Activated CD8-positive, alpha-beta memory T cell treated with anti-CD3 and anti-CD28 coated beads, Interleukin-2, amount 50 U/mL, for 4 hours (primary cell): ENCODE measurements around the gene SWI5.

Experiments used
- DNase-seq: peaks from one replicate; pipeline ENCODE4 v3.0.0-alpha.2; 2020

SWI5 gene

GRCh38 chr9:128252317-128253139 is 23.5 kb upstream of the SWI5 start:
- DNase-seq: no peak

GRCh38 chr9:128253140-128253990 is 22.7 kb upstream of the SWI5 start:
- no peak for DNase-seq

- DNase-seq: no peak
These were observed 22.1 kb upstream of the SWI5 start for GRCh38 chr9:128253991-128254346.

GRCh38 chr9:128254362-128254761 is 21.7 kb upstream of the SWI5 start:
- no peak for DNase-seq

- peak; percentile 60 for DNase-seq
These were observed 21.0 kb upstream of the SWI5 start for GRCh38 chr9:128254855-128255759.

- no peak for DNase-seq
These were observed 18.8 kb upstream of the SWI5 start for GRCh38 chr9:128257086-128257825.

GRCh38 chr9:128257907-128258306 is 18.2 kb upstream of the SWI5 start:
- DNase-seq: no peak

- no peak for DNase-seq
These were observed 17.8 kb upstream of the SWI5 start for GRCh38 chr9:128258326-128258725.

GRCh38 chr9:128259156-128259555 is 16.9 kb upstream of the SWI5 start:
- no peak for DNase-seq

GRCh38 chr9:128260340-128260739 is 15.7 kb upstream of the SWI5 start:
- DNase-seq: no peak

- no peak for DNase-seq
These were observed 13.4 kb upstream of the SWI5 start for GRCh38 chr9:128262687-128263086.

- DNase-seq: no peak
These were observed 10.7 kb upstream of the SWI5 start for GRCh38 chr9:128265348-128265847.

GRCh38 chr9:128266868-128267590 is 9.0 kb upstream of the SWI5 start:
- no peak for DNase-seq

- no peak for DNase-seq
These were observed 5.0 kb upstream of the SWI5 start for GRCh38 chr9:128271112-128271511.

- DNase-seq: no peak
These were observed 4.6 kb upstream of the SWI5 start for GRCh38 chr9:128271512-128271911.

GRCh38 chr9:128274245-128274644 is 1.8 kb upstream of the SWI5 start:
- no peak for DNase-seq

GRCh38 chr9:128275198-128276007 is 673 bp upstream of the SWI5 start, which contains the start of gene GOLGA2:
Gene GOLGA2 (minus strand): TSS chr9:128276007. CDS start chr9:128275976, 31 bp downstream.
- no peak for DNase-seq

- DNase-seq: peak; percentile 22
These were observed 646 bp downstream of the SWI5 start for GRCh38 chr9:128276574-128277270.
